ENCODE measurements around the gene PEX19.
"Not testable (repeated sequence)": the region's sequence is repeated elsewhere in the genome, so short reads cannot be mapped to it uniquely, and the experiment has no call there.

Gene PEX19

DNA sequence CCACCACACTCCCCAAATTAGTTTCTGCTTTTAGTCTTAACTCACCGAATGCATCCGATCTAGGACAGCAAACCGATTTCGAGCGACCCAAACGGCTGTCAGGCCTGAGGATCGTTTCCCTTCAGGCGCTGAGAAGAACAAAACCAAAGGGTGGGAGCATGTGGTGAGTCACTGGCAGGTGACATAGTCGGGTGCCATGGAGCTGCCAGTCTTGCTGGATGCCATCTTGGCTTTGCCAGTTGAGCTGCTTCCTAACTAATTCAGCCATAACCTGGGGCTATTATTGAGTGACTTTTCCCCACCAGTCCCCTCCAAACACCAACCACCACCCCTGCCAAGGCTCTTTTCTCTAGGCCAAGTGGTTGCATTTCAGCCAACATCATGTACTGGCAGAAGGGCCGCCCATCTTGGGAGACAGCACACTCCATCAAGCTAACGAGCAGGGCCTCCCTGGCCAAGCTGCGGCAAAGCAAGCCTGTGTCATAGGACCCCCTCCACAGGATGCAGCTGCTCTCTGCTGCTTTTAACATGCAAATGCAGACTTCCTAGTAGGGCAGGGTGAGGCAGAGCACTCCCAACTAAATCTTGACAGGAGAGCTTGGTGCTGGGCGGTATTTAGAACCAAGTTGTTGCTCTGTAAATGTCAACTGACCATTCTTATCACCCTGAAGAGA is 22.3 kb upstream of the PEX19 start:
- DNase-seq = no peak
- H3K36me3 ChIP-seq (replicated peaks) = peaks cover 90% of the 10 kb centered on the region
- TF ChIP-seq, protein P1, sequence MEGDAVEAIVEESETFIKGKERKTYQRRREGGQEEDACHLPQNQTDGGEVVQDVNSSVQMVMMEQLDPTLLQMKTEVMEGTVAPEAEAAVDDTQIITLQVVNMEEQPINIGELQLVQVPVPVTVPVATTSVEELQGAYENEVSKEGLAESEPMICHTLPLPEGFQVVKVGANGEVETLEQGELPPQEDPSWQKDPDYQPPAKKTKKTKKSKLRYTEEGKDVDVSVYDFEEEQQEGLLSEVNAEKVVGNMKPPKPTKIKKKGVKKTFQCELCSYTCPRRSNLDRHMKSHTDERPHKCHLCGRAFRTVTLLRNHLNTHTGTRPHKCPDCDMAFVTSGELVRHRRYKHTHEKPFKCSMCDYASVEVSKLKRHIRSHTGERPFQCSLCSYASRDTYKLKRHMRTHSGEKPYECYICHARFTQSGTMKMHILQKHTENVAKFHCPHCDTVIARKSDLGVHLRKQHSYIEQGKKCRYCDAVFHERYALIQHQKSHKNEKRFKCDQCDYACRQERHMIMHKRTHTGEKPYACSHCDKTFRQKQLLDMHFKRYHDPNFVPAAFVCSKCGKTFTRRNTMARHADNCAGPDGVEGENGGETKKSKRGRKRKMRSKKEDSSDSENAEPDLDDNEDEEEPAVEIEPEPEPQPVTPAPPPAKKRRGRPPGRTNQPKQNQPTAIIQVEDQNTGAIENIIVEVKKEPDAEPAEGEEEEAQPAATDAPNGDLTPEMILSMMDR (IDR thresholded peaks at IDR 0.05; ENCODE audit: low read depth, low read length, missing control alignments) = no peak
- no peak overlapping the region for H3K27ac ChIP-seq
- H3K4me3 ChIP-seq (ENCODE audit: low read depth, low read length) = no peak overlapping the region
- in situ Hi-C loops (cut with HindIII; ENCODE audit: low pct_ligation_motif_present, low sequenced_read_pairs) = no loop called here
- H3K27me3 ChIP-seq (replicated peaks) = no peaks in the 10 kb centered on the region

DNA sequence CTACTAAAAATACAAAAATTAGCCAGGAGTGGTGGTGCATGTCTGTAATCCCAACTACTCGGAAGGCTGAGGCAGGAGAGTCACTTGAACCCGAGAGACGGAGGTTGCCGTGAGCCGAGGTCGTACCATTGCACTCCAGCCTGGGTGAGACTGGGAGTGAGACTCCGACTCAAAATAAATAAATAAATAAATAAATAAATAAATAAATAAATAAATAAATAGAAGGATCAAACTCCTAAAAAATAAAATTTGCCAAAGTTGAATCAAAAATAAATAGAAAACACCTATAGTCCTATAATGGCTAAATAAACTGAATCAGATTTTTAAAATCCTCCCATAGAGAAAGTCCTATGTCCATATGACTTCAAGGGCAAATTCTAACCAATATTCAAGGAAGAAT is 15.2 kb upstream of the PEX19 start:
- Histone ChIP-seq H3K36me3 (replicated peaks) (peaks cover 82% of the 10 kb centered on the region), H3K4me3 (ENCODE audit: low read depth, low read length) (no peak overlapping the region), H3K27me3 (replicated peaks) (no peaks in the 10 kb centered on the region), H3K27ac (no peak overlapping the region)
- TF ChIP-seq, protein P1 (IDR thresholded peaks at IDR 0.05; ENCODE audit: low read depth, low read length, missing control alignments) = no peak
- in situ Hi-C loops (cut with HindIII; ENCODE audit: low pct_ligation_motif_present, low sequenced_read_pairs) = no loop called here
- DNase-seq = no peak

DNA sequence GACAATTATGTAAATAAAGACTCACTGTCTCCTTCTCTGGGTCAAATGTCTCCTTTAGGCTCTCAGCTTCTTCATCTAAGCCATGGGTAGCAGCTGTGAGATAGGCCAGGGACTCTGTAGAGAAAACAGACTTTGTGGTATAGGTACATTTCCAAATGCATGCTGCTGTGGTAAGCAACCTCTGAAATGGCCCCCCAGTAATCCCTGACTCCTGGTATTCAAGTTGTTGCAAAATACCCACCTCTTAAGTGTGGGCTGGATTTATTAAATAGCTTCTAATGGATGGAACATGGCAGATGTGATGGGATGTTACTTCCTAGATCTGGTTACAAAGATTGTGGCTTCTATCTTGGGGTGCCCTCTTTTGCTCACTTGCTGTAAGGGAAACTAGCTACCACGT is 11.1 kb upstream of the PEX19 start:
- DNase-seq = no peak
- in situ Hi-C loops (cut with HindIII; ENCODE audit: low pct_ligation_motif_present, low sequenced_read_pairs) = no loop called here
- Histone ChIP-seq H3K36me3 (replicated peaks) (peaks cover 94% of the 10 kb centered on the region), H3K27me3 (replicated peaks) (no peaks in the 10 kb centered on the region), H3K4me3 (ENCODE audit: low read depth, low read length) (no peak overlapping the region), H3K27ac (no peak overlapping the region)
- TF ChIP-seq, protein P1 (IDR thresholded peaks at IDR 0.05; ENCODE audit: low read depth, low read length, missing control alignments) = no peak

DNA sequence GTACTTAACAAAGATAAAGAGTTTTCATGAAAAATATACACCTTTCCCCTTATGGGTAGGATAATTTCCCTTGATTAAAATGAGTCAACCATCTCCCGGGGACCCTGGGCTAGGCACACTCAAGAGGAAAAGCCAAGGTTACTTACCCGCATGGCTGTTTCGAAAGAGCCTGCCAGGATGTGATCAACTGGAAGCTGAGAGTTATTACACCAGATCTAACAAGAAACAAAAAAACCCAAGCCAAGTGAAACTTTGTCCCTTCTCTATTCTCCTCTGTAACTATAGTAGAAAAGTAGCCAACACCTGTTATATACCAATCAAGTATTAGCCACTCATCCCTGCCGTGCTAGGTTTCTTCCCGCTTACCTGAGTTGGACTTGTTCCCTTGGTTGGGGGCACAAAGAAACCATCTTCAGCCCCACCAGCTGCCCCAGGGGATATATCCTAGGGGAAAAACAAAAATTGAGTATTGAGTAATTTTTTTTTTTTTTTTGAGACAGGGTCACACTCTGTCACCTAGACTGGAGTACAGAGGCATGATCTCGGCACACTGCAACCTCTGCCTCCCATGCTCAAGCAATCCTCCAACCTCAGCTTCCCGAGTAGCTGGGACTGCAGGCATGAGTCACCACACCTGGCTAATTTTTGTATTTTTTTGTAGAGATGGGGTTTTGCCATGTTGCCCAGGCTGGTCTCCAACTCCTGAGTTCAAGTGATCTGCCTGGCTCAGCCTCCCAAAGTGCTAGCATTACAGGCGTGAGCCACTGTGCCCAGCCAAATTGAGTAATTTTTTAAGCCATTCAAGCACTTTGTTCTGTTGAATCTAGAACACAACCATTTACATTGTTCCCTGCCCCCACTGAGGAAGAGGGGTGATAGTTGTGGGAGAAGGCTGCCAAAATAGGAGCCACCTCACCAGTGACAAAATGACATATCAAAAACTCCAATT is 8.4 kb upstream of the PEX19 start:
- Histone ChIP-seq H3K4me3 (ENCODE audit: low read depth, low read length) (no peak overlapping the region), H3K27ac (no peak overlapping the region), H3K27me3 (replicated peaks) (no peaks in the 10 kb centered on the region), H3K36me3 (replicated peaks) (peaks cover 89% of the 10 kb centered on the region)
- in situ Hi-C loops (cut with HindIII; ENCODE audit: low pct_ligation_motif_present, low sequenced_read_pairs) = loop anchor here (5.0 kb wide), 1 partner anchor 34 kb away; no protein-coding TSS in a partner anchor
- TF ChIP-seq, protein P1 (IDR thresholded peaks at IDR 0.05; ENCODE audit: low read depth, low read length, missing control alignments) = no peak
- no peak for DNase-seq

DNA sequence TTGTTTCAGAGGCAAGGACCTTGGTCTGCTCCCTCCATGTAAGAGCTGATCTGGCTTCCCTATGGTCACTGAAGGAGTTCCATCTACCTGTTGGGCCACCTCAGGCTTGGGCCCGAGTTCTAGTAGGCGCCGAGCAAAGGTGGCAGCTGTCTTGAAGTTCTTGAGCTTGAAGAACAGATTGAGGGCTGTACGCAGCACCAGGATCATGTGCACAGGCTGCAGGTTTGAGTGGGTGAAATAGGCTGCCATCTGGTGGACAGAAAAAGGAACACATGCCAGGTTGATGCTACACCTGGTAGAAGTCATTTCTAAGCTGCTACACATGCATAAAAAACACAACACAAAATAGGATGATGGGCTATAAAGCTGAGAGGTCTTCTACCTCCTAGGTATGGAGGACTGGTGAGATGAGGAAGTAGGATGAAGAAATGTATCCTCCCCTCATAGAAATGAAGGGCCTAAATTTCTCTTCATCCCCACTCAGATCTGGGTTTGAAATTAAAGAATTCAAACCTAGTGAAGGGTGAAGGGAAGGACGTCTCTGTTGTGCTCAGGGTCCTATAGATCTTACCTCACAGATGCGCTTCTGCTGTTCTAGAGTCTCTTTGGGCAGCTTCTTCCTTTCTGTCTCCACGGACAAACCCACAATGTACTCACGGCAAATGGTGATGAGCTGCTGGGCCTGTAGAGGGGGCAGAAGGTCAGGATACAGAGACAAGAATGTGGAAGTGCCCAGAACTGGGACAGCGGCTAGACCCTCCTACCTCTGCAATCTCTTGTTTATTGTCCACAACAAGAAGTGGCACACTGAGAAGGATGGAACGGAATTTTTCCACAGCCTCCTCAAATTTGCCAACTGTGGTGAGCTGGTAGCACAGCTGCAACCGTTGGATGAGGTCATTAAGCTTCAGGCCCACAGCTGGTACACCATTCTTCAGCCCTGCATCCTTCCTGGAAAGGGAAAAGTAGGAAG is 6.6 kb upstream of the PEX19 start:
- TF ChIP-seq, protein P1 (IDR thresholded peaks at IDR 0.05; ENCODE audit: low read depth, low read length, missing control alignments) = peak; percentile 81
- DNase-seq = peak; percentile 64
- no peak overlapping the region for H3K4me3 ChIP-seq (ENCODE audit: low read depth, low read length)
- H3K27me3 ChIP-seq (replicated peaks) = no peaks in the 10 kb centered on the region
- peaks cover 74% of the 10 kb centered on the region for H3K36me3 ChIP-seq (replicated peaks)
- H3K27ac ChIP-seq = no peak overlapping the region
- in situ Hi-C loops (cut with HindIII; ENCODE audit: low pct_ligation_motif_present, low sequenced_read_pairs) = loop anchor here (5.0 kb wide), 1 partner anchor 36 kb away; no protein-coding TSS in a partner anchor

DNA sequence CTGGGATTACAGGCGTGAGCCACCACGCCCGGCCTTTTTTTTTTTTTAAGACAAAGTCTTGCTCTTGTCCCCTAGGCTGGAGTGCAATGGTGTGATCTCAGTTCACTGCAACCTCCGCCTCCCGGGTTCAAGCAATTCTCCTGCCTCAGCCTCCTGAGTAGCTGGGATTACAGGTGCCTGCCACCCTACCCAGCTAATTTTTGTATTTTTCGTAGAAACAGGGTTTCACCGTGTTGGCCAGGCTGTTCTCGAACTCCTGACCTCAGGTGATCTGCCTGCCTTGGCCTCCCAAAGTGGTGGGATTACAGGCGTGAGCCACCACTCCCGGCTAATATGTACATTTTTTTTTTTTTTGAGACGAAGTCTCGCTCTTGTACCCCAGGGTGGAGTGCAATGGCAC is 2.8 kb upstream of the PEX19 start:
- peaks cover 37% of the 10 kb centered on the region for H3K36me3 ChIP-seq (replicated peaks)
- DNase-seq; H3K27ac ChIP-seq; H3K27me3 ChIP-seq (replicated peaks); in situ Hi-C loops (cut with HindIII; ENCODE audit: low pct_ligation_motif_present, low sequenced_read_pairs); H3K4me3 ChIP-seq (ENCODE audit: low read depth, low read length): not testable (repeated sequence)
